ENCODE measurements around the gene MFNG. TPM values are rescaled to one million over a fixed set of nuclear protein-coding genes. Genes with fewer than 3 reads are reported as not detected.

MFNG gene
- polyA plus RNA-seq, 1 donor from 2014 or later: 0.17 TPM

- no peaks in the 10 kb centered on the region for H4K20me1 ChIP-seq (ENCODE audit: insufficient read depth)
- no peak overlapping the region for H3K4me2 ChIP-seq (ENCODE audit: low read length)
- no peak overlapping the region for H2AFZ ChIP-seq (ENCODE audit: low read depth, low read length)
- H3K27ac ChIP-seq (ENCODE audit: low read length): no peak overlapping the region
- H3K9me3 ChIP-seq (ENCODE audit: low read length): no peaks in the 10 kb centered on the region
- no peaks in the 10 kb centered on the region for H3K36me3 ChIP-seq (ENCODE audit: insufficient read depth, low read length)
- H3K79me2 ChIP-seq (replicated peaks; ENCODE audit: insufficient read depth, low read length): no peaks in the 10 kb centered on the region
- H3K9ac ChIP-seq (ENCODE audit: low read length): no peak overlapping the region
- no peaks in the 10 kb centered on the region for H3F3A ChIP-seq (ENCODE audit: insufficient read depth, low read length, poor library complexity, severe bottlenecking)
- H3K4me3 ChIP-seq (ENCODE audit: low read length): no peak overlapping the region
- no peaks in the 10 kb centered on the region for H3K27me3 ChIP-seq (ENCODE audit: insufficient read depth, low read depth, low read length)
- TF ChIP-seq, protein P1, sequence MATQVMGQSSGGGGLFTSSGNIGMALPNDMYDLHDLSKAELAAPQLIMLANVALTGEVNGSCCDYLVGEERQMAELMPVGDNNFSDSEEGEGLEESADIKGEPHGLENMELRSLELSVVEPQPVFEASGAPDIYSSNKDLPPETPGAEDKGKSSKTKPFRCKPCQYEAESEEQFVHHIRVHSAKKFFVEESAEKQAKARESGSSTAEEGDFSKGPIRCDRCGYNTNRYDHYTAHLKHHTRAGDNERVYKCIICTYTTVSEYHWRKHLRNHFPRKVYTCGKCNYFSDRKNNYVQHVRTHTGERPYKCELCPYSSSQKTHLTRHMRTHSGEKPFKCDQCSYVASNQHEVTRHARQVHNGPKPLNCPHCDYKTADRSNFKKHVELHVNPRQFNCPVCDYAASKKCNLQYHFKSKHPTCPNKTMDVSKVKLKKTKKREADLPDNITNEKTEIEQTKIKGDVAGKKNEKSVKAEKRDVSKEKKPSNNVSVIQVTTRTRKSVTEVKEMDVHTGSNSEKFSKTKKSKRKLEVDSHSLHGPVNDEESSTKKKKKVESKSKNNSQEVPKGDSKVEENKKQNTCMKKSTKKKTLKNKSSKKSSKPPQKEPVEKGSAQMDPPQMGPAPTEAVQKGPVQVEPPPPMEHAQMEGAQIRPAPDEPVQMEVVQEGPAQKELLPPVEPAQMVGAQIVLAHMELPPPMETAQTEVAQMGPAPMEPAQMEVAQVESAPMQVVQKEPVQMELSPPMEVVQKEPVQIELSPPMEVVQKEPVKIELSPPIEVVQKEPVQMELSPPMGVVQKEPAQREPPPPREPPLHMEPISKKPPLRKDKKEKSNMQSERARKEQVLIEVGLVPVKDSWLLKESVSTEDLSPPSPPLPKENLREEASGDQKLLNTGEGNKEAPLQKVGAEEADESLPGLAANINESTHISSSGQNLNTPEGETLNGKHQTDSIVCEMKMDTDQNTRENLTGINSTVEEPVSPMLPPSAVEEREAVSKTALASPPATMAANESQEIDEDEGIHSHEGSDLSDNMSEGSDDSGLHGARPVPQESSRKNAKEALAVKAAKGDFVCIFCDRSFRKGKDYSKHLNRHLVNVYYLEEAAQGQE (IDR thresholded peaks at IDR 0.05; ENCODE audit: borderline replicate concordance): no peak
- TF ChIP-seq MXI1 (conservative IDR thresholded peaks at IDR 0.05; ENCODE audit: poor library complexity, severe bottlenecking) (no peak), RAD21 (conservative IDR thresholded peaks at IDR 0.05) (no peak), POLR2AphosphoS5 (IDR thresholded peaks at IDR 0.05) (no peak), SMC3 (conservative IDR thresholded peaks at IDR 0.05; ENCODE audit: poor library complexity) (no peak), CTCF (IDR thresholded peaks at IDR 0.05; ENCODE audit: poor library complexity, severe bottlenecking) (no peak), EP300 (conservative IDR thresholded peaks at IDR 0.05; ENCODE audit: poor library complexity, severe bottlenecking) (no peak), EZH2 (IDR thresholded peaks at IDR 0.05; ENCODE audit: borderline replicate concordance, insufficient read depth, low read length, poor library complexity, severe bottlenecking) (no peak), TAF1 (IDR thresholded peaks at IDR 0.05; ENCODE audit: low read depth) (no peak)
- no peaks in the 10 kb centered on the region for H3K9me2 ChIP-seq (ENCODE audit: insufficient read depth, low read length)
Observed at GRCh38 chr22:37487571-37487970, 1.4 kb upstream of the MFNG start.

GRCh38 chr22:37487129-37487528, 945 bp upstream of the MFNG start:
- TF ChIP-seq MXI1 (conservative IDR thresholded peaks at IDR 0.05; ENCODE audit: poor library complexity, severe bottlenecking) (no peak), EP300 (conservative IDR thresholded peaks at IDR 0.05; ENCODE audit: poor library complexity, severe bottlenecking) (no peak), RAD21 (conservative IDR thresholded peaks at IDR 0.05) (no peak), SMC3 (conservative IDR thresholded peaks at IDR 0.05; ENCODE audit: poor library complexity) (no peak), POLR2AphosphoS5 (IDR thresholded peaks at IDR 0.05) (no peak), CTCF (IDR thresholded peaks at IDR 0.05; ENCODE audit: poor library complexity, severe bottlenecking) (no peak), EZH2 (IDR thresholded peaks at IDR 0.05; ENCODE audit: borderline replicate concordance, insufficient read depth, low read length, poor library complexity, severe bottlenecking) (no peak), TAF1 (IDR thresholded peaks at IDR 0.05; ENCODE audit: low read depth) (no peak)
- TF ChIP-seq, protein P1 (IDR thresholded peaks at IDR 0.05; ENCODE audit: borderline replicate concordance): no peak
- H3K4me2 ChIP-seq (ENCODE audit: low read length): no peak overlapping the region
- no peak overlapping the region for H2AFZ ChIP-seq (ENCODE audit: low read depth, low read length)

More at GRCh38 chr22:37487129-37487528, 945 bp upstream of the MFNG start:
- Histone ChIP-seq H3K27me3 (ENCODE audit: insufficient read depth, low read depth, low read length) (no peaks in the 10 kb centered on the region), H3K36me3 (ENCODE audit: insufficient read depth, low read length) (no peaks in the 10 kb centered on the region), H3F3A (ENCODE audit: insufficient read depth, low read length, poor library complexity, severe bottlenecking) (no peaks in the 10 kb centered on the region), H3K9ac (ENCODE audit: low read length) (no peak overlapping the region), H3K9me2 (ENCODE audit: insufficient read depth, low read length) (no peaks in the 10 kb centered on the region), H4K20me1 (ENCODE audit: insufficient read depth) (no peaks in the 10 kb centered on the region), H3K79me2 (replicated peaks; ENCODE audit: insufficient read depth, low read length) (no peaks in the 10 kb centered on the region), H3K4me3 (ENCODE audit: low read length) (no peak overlapping the region), H3K27ac (ENCODE audit: low read length) (no peak overlapping the region), H3K9me3 (ENCODE audit: low read length) (no peaks in the 10 kb centered on the region)

Measured in neural cell (in vitro differentiated cells).